GM11168 (cell line): ENCODE results near the gene CUBN.

Source experiments
- in situ Hi-C: fragments of 300-500 bp; cut with MboI; formaldehyde crosslinking; loops from one replicate; pipeline ENCODE4 v1.12.0; 2022; ENCODE audit warnings: low sequenced_read_pairs; ENCODE audit not compliant: unreplicated experiment

CUBN gene

GRCh38 chr10:17112566-17112965 is 17.0 kb downstream of the CUBN start:
- in situ Hi-C loops = no loop called here

- in situ Hi-C loops = no loop called here
Observed at GRCh38 chr10:17109475-17110207, 20.0 kb downstream of the CUBN start.

GRCh38 chr10:17109046-17109445 is 20.6 kb downstream of the CUBN start:
- in situ Hi-C loops = no loop called here

GRCh38 chr10:17106991-17107390 is 22.6 kb downstream of the CUBN start:
- in situ Hi-C loops = no loop called here

- in situ Hi-C loops = no loop called here
Observed at GRCh38 chr10:17101910-17102266, 27.7 kb downstream of the CUBN start.

- in situ Hi-C loops = no loop called here
Observed at GRCh38 chr10:17101257-17101909, 28.2 kb downstream of the CUBN start.

- in situ Hi-C loops = no loop called here
Observed at GRCh38 chr10:17100586-17100985, 29.0 kb downstream of the CUBN start.

- in situ Hi-C loops = no loop called here
Observed at GRCh38 chr10:17098012-17098411, 31.6 kb downstream of the CUBN start.

GRCh38 chr10:17094844-17095243 is 34.8 kb downstream of the CUBN start:
- in situ Hi-C loops = no loop called here

- in situ Hi-C loops = no loop called here
Observed at GRCh38 chr10:17092986-17093803, 36.4 kb downstream of the CUBN start.

GRCh38 chr10:17092216-17092944 is 37.2 kb downstream of the CUBN start:
- in situ Hi-C loops = no loop called here

- in situ Hi-C loops = no loop called here
Observed at GRCh38 chr10:17088118-17088806, 41.3 kb downstream of the CUBN start.

GRCh38 chr10:17086865-17087367 is 42.7 kb downstream of the CUBN start:
- in situ Hi-C loops = no loop called here

- in situ Hi-C loops = no loop called here
Observed at GRCh38 chr10:17085011-17085725, 44.4 kb downstream of the CUBN start.

- in situ Hi-C loops = no loop called here
Observed at GRCh38 chr10:17084258-17084657, 45.4 kb downstream of the CUBN start.

GRCh38 chr10:17081431-17081830 is 48.2 kb downstream of the CUBN start:
- in situ Hi-C loops = no loop called here

- in situ Hi-C loops = no loop called here
Observed at GRCh38 chr10:17077890-17078289, 51.7 kb downstream of the CUBN start.

GRCh38 chr10:17077346-17077781 is 52.2 kb downstream of the CUBN start:
- in situ Hi-C loops = no loop called here
